HL-60 (cell line): ENCODE results near the gene RPL36.

Experiments
- DNase-seq, 2 experiments: peaks; one replicate each; pipeline ENCODE4 v3.0.0-alpha.2; 2010 to 2020; ENCODE audit warnings: low read depth in 1 of 2, low spot score in 1 of 2
- H3K27ac ChIP-seq: fragments of 250-450 bp; sonication (Bioruptor Pico); replicated peaks from 2 replicates; pipeline ENCODE4 v1.5.1; 2020; ENCODE audit warnings: mild to moderate bottlenecking, moderate library complexity
- H3K27me3 ChIP-seq: fragments of 250-450 bp; sonication (Bioruptor Pico); 2 replicates; pipeline ENCODE4 v1.5.1; 2021; ENCODE audit warnings: mild to moderate bottlenecking, moderate library complexity; ENCODE audit not compliant: insufficient read depth, poor library complexity, severe bottlenecking
- H3K4me3 ChIP-seq: replicated peaks from 2 replicates; pipeline ENCODE4 v1.5.1; 2011; ENCODE audit warnings: mild to moderate bottlenecking, control low read depth, low read length; ENCODE audit not compliant: insufficient read depth
- GABPA ChIP-seq: IDR thresholded peaks from 2 replicates; pipeline ENCODE4 v1.6.1; 2012; ENCODE audit warnings: low read depth
- POLR2AphosphoS5 ChIP-seq: IDR thresholded peaks from 2 replicates; pipeline ENCODE4 v1.6.1; 2012; ENCODE audit warnings: low read depth
- REST ChIP-seq: IDR thresholded peaks from 2 replicates; pipeline ENCODE4 v1.6.1; 2012; ENCODE audit warnings: low read depth; ENCODE audit not compliant: insufficient replicate concordance
- SPI1 ChIP-seq: IDR thresholded peaks from 2 replicates; pipeline ENCODE4 v1.6.1; 2012; ENCODE audit warnings: low read depth, mild to moderate bottlenecking, borderline replicate concordance
- TF ChIP-seq, protein P1 (sequence below): IDR thresholded peaks from one replicate; pipeline ENCODE4 v1.5.1; 2011; ENCODE audit warnings: low read length, control low read depth, inconsistent platforms; ENCODE audit not compliant: insufficient read depth

Gene RPL36

DNA sequence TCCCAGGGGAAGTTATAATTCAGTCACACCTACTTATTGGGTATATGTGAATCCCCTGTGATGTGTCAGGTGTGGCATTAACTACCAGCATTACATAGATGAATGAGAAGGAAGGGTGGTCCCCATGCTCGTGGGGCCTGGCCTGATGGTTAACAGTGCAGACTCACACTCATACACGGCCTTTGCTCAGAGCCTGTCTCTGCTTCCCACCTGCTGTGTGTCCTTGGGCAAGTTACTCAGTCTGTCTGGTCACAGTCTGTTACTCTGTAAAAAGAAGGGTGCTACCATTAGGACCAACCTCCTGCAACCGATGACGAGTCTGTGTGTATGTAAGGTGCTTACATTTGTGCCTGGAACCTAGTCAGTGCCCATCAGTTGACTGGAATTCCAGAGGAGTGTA is 43.4 kb upstream of the RPL36 start:
- H3K4me3 ChIP-seq, result no peak overlapping the region
- no peak overlapping the region for H3K27ac ChIP-seq
- no peaks in the 10 kb centered on the region for H3K27me3 ChIP-seq
- no peak for TF ChIP-seq GABPA
- TF ChIP-seq SPI1, result no peak
- no peak for TF ChIP-seq REST
- TF ChIP-seq, protein P1, sequence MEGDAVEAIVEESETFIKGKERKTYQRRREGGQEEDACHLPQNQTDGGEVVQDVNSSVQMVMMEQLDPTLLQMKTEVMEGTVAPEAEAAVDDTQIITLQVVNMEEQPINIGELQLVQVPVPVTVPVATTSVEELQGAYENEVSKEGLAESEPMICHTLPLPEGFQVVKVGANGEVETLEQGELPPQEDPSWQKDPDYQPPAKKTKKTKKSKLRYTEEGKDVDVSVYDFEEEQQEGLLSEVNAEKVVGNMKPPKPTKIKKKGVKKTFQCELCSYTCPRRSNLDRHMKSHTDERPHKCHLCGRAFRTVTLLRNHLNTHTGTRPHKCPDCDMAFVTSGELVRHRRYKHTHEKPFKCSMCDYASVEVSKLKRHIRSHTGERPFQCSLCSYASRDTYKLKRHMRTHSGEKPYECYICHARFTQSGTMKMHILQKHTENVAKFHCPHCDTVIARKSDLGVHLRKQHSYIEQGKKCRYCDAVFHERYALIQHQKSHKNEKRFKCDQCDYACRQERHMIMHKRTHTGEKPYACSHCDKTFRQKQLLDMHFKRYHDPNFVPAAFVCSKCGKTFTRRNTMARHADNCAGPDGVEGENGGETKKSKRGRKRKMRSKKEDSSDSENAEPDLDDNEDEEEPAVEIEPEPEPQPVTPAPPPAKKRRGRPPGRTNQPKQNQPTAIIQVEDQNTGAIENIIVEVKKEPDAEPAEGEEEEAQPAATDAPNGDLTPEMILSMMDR, result no peak
- no peak for TF ChIP-seq POLR2AphosphoS5
- no peak for DNase-seq

DNA sequence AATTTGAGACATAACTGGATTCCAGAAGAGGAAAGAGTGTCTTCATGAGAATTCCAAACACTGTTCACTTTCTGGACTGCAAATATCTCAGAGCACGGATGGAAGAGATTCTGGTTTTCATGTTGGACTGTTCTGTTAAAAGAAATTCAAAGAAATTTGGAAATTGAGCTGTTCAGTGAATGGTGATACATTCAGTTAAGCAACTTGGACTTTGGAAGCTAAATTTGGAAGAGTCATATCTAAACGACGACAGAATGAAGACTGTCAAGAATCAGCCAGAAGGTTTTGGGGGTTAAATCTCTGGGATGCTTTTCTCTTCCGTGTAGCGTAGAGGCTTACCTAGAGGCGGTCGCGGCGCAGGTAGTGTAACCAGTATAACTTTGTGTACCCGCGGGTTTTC is 41.6 kb upstream of the RPL36 start:
- H3K27me3 ChIP-seq, result no peaks in the 10 kb centered on the region
- no peak for TF ChIP-seq REST
- TF ChIP-seq, protein P1, result no peak
- TF ChIP-seq GABPA, result no peak
- no peak for TF ChIP-seq SPI1
- no peak for TF ChIP-seq POLR2AphosphoS5

DNA sequence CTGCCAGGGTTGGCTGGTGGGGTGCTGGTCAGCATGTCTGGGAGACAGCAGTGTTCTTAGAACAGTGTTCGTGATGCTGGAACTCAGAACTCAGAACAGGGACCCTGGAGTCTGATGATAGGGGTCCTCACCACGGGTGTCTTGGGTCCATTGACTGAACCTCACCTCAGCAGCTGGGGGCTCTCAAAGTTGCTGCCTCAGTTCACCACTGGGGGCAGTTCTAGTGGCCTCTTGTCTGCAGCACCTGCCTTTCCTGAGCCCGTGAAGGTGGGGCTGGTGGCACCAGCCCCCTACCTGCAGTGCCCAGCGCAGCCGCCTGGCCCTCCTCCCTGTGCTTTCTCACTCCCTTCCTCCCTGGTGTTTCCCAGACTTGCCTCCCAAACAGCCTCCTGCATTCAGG is 38.7 kb upstream of the RPL36 start:
- H3K4me3 ChIP-seq, result no peak overlapping the region
- DNase-seq, result no peak
- H3K27ac ChIP-seq, result no peak overlapping the region
- no peak for TF ChIP-seq SPI1
- TF ChIP-seq, protein P1, result no peak
- TF ChIP-seq POLR2AphosphoS5, result no peak
- no peak for TF ChIP-seq REST
- no peak for TF ChIP-seq GABPA
- no peaks in the 10 kb centered on the region for H3K27me3 ChIP-seq

More for the DNA sequence above, 41.6 kb upstream of the RPL36 start:
- Histone ChIP-seq H3K27ac (no peak overlapping the region), H3K4me3 (no peak overlapping the region)
- no peak for DNase-seq
